ENCODE measurements around the gene RSRC2. TPM values are rescaled to one million over a fixed set of nuclear protein-coding genes. Genes with fewer than 3 reads are reported as not detected.
"Not testable (repeated sequence)": the region's sequence is repeated elsewhere in the genome, so short reads cannot be mapped to it uniquely, and the experiment has no call there.

The RSRC2 gene
- total RNA-seq, 1 experiment from 2014 or later = 93.1 TPM

DNA sequence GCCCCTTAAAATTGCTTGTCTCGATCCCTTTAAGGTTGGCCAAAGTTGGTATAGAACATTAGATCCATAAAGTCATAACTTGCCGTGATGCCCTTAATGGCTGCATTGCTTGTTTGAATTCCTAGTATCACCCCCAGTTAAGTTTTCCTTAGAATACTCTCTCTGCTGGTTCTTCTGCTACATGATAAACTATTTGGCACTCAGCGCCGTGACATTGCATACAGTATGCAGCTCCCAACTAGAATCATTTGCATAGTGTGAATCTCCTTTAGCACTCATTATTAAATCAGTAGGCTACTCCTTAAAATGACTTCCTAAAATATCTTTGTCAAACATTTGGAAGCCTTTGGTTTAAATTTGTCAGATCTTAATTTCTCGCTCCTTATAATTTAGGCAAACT lies 42.6 kb upstream of the RSRC2 start (continued):
- TF ChIP-seq FOXP4 (CRISPR knock-in tag; IDR thresholded peaks at IDR 0.05) = no peak
- TF ChIP-seq RELA (CRISPR knock-in tag; IDR thresholded peaks at IDR 0.05; ENCODE audit: borderline replicate concordance) = no peak
- TF ChIP-seq ZNF121 (CRISPR knock-in tag; IDR thresholded peaks at IDR 0.05) = no peak
- TF ChIP-seq CREB1 (CRISPR knock-in tag; IDR thresholded peaks at IDR 0.05) = no peak

DNA sequence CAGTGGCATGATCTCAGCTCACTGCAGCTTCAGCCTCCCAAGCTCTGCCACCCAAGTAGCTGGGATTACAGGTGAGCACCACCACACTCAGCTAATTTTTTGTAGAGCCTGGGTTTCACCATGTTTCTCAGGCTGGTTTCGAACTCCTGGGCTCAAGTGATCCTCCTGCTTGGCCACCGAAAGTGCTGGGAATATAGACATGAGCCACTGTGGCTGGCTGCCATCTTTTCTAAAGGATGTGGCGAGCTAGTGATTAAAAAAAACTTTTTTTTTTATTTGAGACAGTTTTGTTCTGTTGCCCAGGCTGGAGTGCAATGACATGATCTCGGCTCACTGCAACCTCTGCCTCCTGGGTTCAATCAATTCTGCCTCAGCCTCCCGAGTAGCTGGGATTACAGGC lies 40.1 kb upstream of the RSRC2 start:
- H3K27me3 Mint-ChIP-seq (ENCODE audit: low read depth); DNase-seq (ENCODE audit: low spot score); H3K9me3 Mint-ChIP-seq; H3K27ac Mint-ChIP-seq; H3K4me3 Mint-ChIP-seq; H3K4me1 Mint-ChIP-seq; ATAC-seq: not testable (repeated sequence)
- ChIA-PET CTCF (interaction anchor here (0.6 kb wide), 2 partner anchors 31 to 326 kb away, joined by 4 read pairs; no protein-coding TSS in a partner anchor), POLR2A (interaction anchor here (1.5 kb wide), 1 partner anchor 67 kb away, joined by 7 read pairs; the partner anchor contains the start of gene ZCCHC8)
- peaks cover 40% of the 10 kb centered on the region for H3K36me3 Mint-ChIP-seq

- H3K27me3 Mint-ChIP-seq (ENCODE audit: low read depth) = no peaks in the 10 kb centered on the region
- H3K36me3 Mint-ChIP-seq = peaks cover 31% of the 10 kb centered on the region
- ATAC-seq = no peak
- DNase-seq (ENCODE audit: low spot score) = no peak
- H3K9me3 Mint-ChIP-seq = no peaks in the 10 kb centered on the region
- no peaks in the 10 kb centered on the region for H3K4me1 Mint-ChIP-seq
- CTCF ChIA-PET = no interaction called here
- no peak overlapping the region for H3K4me3 Mint-ChIP-seq
- POLR2A ChIA-PET = interaction anchor here (1.1 kb wide), 1 partner anchor 39 kb away, joined by 3 read pairs; no protein-coding TSS in a partner anchor
- no peak overlapping the region for H3K27ac Mint-ChIP-seq
- TF ChIP-seq ATF1 (CRISPR knock-in tag; IDR thresholded peaks at IDR 0.05) (no peak), CBFB (CRISPR knock-in tag; IDR thresholded peaks at IDR 0.05; ENCODE audit: low read depth) (no peak), ARID4B (CRISPR knock-in tag; IDR thresholded peaks at IDR 0.05; ENCODE audit: borderline replicate concordance) (no peak), MYBL2 (CRISPR knock-in tag; IDR thresholded peaks at IDR 0.05) (no peak), ZNF423 (CRISPR knock-in tag; IDR thresholded peaks at IDR 0.05) (no peak), SMAD3 (CRISPR knock-in tag; IDR thresholded peaks at IDR 0.05; ENCODE audit: borderline replicate concordance) (no peak), ZNF281 (CRISPR knock-in tag; IDR thresholded peaks at IDR 0.05) (no peak), TEAD1 (CRISPR knock-in tag; IDR thresholded peaks at IDR 0.05) (no peak), PRDM15 (CRISPR knock-in tag; IDR thresholded peaks at IDR 0.05) (no peak), RELA (CRISPR knock-in tag; IDR thresholded peaks at IDR 0.05; ENCODE audit: borderline replicate concordance) (no peak), MXD4 (CRISPR knock-in tag; IDR thresholded peaks at IDR 0.05; ENCODE audit: borderline replicate concordance) (no peak)
- TF ChIP-seq, protein P1, sequence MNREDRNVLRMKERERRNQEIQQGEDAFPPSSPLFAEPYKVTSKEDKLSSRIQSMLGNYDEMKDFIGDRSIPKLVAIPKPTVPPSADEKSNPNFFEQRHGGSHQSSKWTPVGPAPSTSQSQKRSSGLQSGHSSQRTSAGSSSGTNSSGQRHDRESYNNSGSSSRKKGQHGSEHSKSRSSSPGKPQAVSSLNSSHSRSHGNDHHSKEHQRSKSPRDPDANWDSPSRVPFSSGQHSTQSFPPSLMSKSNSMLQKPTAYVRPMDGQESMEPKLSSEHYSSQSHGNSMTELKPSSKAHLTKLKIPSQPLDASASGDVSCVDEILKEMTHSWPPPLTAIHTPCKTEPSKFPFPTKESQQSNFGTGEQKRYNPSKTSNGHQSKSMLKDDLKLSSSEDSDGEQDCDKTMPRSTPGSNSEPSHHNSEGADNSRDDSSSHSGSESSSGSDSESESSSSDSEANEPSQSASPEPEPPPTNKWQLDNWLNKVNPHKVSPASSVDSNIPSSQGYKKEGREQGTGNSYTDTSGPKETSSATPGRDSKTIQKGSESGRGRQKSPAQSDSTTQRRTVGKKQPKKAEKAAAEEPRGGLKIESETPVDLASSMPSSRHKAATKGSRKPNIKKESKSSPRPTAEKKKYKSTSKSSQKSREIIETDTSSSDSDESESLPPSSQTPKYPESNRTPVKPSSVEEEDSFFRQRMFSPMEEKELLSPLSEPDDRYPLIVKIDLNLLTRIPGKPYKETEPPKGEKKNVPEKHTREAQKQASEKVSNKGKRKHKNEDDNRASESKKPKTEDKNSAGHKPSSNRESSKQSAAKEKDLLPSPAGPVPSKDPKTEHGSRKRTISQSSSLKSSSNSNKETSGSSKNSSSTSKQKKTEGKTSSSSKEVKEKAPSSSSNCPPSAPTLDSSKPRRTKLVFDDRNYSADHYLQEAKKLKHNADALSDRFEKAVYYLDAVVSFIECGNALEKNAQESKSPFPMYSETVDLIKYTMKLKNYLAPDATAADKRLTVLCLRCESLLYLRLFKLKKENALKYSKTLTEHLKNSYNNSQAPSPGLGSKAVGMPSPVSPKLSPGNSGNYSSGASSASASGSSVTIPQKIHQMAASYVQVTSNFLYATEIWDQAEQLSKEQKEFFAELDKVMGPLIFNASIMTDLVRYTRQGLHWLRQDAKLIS (CRISPR knock-in tag; IDR thresholded peaks at IDR 0.05; ENCODE audit: borderline replicate concordance) = no peak
These were observed 36.6 kb upstream of the RSRC2 start for GRCh38 chr12:122563361-122563760.
